HepG2 (cell line): ENCODE measurements around the gene SPAG6. TPM values are rescaled to one million over a fixed set of nuclear protein-coding genes. Genes with fewer than 3 reads are reported as not detected.
A peak's percentile ranks its signal among the peaks of the same experiment; 100 is the strongest.

Experiments
- ATAC-seq: fragments of 200-7000 bp; cut with Tn5 transposase; 3 replicates; pipeline ENCODE4 v1.9.1; 2020; ENCODE audit warnings: mild to moderate bottlenecking, moderate library complexity
- BruUV-seq: library from RNA; stranded (reverse); fragments of 400-500 nt; replicated peaks from 2 replicates; lab custom pipeline; 2021; lab: Mats Ljungman, UMichigan
- CTCF ChIA-PET: fragments of 300-600 bp; formaldehyde crosslinking; extraction: SDS; loops from one replicate; lab custom pipeline; 2021; ENCODE audit warnings: low total read pairs, inconsistent platforms, low intra/inter-chr PET ratio; lab: Yijun Ruan, JAX
- POLR2A ChIA-PET: fragments of 350-600 bp; sonication (Branson Sonifier 250); formaldehyde crosslinking; loops from one replicate; lab custom pipeline; 2020; ENCODE audit warnings: antibody characterized with exemption, inconsistent platforms; lab: Yijun Ruan, JAX
- DNase-seq: peaks from one replicate; pipeline ENCODE4 v3.0.0-alpha.2; 2015; ENCODE audit warnings: low spot score
- FAIRE-seq: peaks from 3 replicates; lab custom pipeline; 2011; peaks lifted over from hg19 to GRCh38; lab: Jason Lieb, UNC
- H2AFZ ChIP-seq: one replicate; pipeline ENCODE4 v1.6.1; 2011; ENCODE audit warnings: low read length, inconsistent platforms
- H3K27ac ChIP-seq: fragments of 300-600 bp; 3 replicates; pipeline ENCODE4 v1.8.0; 2011; ENCODE audit warnings: mixed run types, mild to moderate bottlenecking, mixed read lengths, low read length, inconsistent platforms; ENCODE audit not compliant: insufficient read depth; ENCODE audit errors: extremely low read length
- H3K27me3 ChIP-seq, 2 experiments: fragments of 200-600 bp in 1 of 2; 2 replicates in 1 of 2; 3 replicates in 1 of 2; pipeline versions ENCODE4 v1.6.0 to v1.8.0; 2011; ENCODE audit warnings: low read length in 2 of 2, mild to moderate bottlenecking in 2 of 2, moderate library complexity in 2 of 2, inconsistent platforms in 1 of 2; ENCODE audit not compliant: insufficient read depth in 2 of 2, control insufficient read depth in 1 of 2
- H3K36me3 ChIP-seq, 2 experiments: fragments of 200-600 bp in 1 of 2; replicated peaks in 1 of 2; 2 replicates in 1 of 2; 3 replicates in 1 of 2; pipeline versions ENCODE4 v1.5.1 to v1.8.0; 2011; ENCODE audit warnings: low read length in 2 of 2, inconsistent platforms in 1 of 2; ENCODE audit not compliant: insufficient read depth in 2 of 2, control insufficient read depth in 1 of 2
- H3K4me1 ChIP-seq: 2 replicates; pipeline ENCODE4 v1.5.1; 2012; ENCODE audit warnings: low read length, inconsistent platforms; ENCODE audit not compliant: insufficient read depth
- H3K4me2 ChIP-seq: 2 replicates; pipeline ENCODE4 v1.6.0; 2011; ENCODE audit warnings: low read depth, low read length, inconsistent platforms
- H3K4me3 ChIP-seq, 3 experiments: fragments of 200-600 bp in 1 of 3; sonication (generic), shearing (Covaris generic) in 1 of 3; replicated peaks in 1 of 3; 2 replicates each; pipeline ENCODE4 v1.5.1; 2011 to 2016; ENCODE audit warnings: low read length in 3 of 3, inconsistent platforms in 2 of 3, low read depth in 2 of 3, mild to moderate bottlenecking in 2 of 3, control low read depth in 1 of 3, mixed read lengths in 1 of 3; ENCODE audit not compliant: insufficient read depth in 1 of 3
- H3K79me2 ChIP-seq: one replicate; pipeline ENCODE4 v1.6.1; 2011; ENCODE audit warnings: low read length, inconsistent platforms; ENCODE audit not compliant: insufficient read depth
- H3K9ac ChIP-seq: 2 replicates; pipeline ENCODE4 v1.6.0; 2011; ENCODE audit warnings: mild to moderate bottlenecking, low read depth, low read length, inconsistent platforms; ENCODE audit not compliant: insufficient read depth
- H3K9me3 ChIP-seq: 2 replicates; pipeline ENCODE4 v1.5.1; 2012; ENCODE audit warnings: mild to moderate bottlenecking, low read length
- H4K20me1 ChIP-seq: 2 replicates; pipeline ENCODE4 v1.6.0; 2011; ENCODE audit warnings: inconsistent platforms, mild to moderate bottlenecking, low read length, moderate library complexity; ENCODE audit not compliant: insufficient read depth
- ARNT2 ChIP-seq: sonication (generic); formaldehyde crosslinking; IDR thresholded peaks from 2 replicates; pipeline ENCODE4 v1.8.0; 2022; ENCODE audit warnings: mild to moderate bottlenecking, low read depth, missing genetic modification reagents, moderate library complexity
- BHLHE40 ChIP-seq: IDR thresholded peaks from 2 replicates; pipeline ENCODE4 v1.6.1; 2011; ENCODE audit warnings: low read length, improper control_type of control experiment
- CHCHD3 ChIP-seq: sonication (generic); formaldehyde crosslinking; IDR thresholded peaks from 2 replicates; pipeline ENCODE4 v1.8.0; 2022; ENCODE audit warnings: mild to moderate bottlenecking, missing genetic modification reagents, moderate library complexity
- MAZ ChIP-seq, 2 experiments: sonication (generic) in 1 of 2; formaldehyde crosslinking in 1 of 2; IDR thresholded peaks; 2 replicates each; pipeline versions ENCODE4 v1.5.0 to v1.6.1; 2012 to 2020; ENCODE audit warnings: low read depth in 2 of 2, mild to moderate bottlenecking in 2 of 2, borderline replicate concordance in 1 of 2, improper control_type of control experiment in 1 of 2, low read length in 1 of 2, missing genetic modification reagents in 1 of 2, moderate library complexity in 1 of 2
- PHF8 ChIP-seq: sonication (generic); formaldehyde crosslinking; IDR thresholded peaks from 2 replicates; pipeline ENCODE4 v1.5.0; 2020; ENCODE audit warnings: missing genetic modification reagents
- POLR2A ChIP-seq, 2 experiments: IDR thresholded peaks; 2 replicates each; pipeline ENCODE4 v1.6.1; 2011; ENCODE audit warnings: low read depth in 2 of 2, low read length in 2 of 2, mild to moderate bottlenecking in 1 of 2, moderate library complexity in 1 of 2; ENCODE audit not compliant: insufficient read depth in 1 of 2
- ZFP1 ChIP-seq: IDR thresholded peaks from 2 replicates; pipeline ENCODE4 v1.6.1; 2016
- ZNF260 ChIP-seq: sonication (generic); formaldehyde crosslinking; IDR thresholded peaks from 2 replicates; pipeline ENCODE4 v1.4.0; 2020; ENCODE audit warnings: missing genetic modification reagents, low read depth, mild to moderate bottlenecking, borderline replicate concordance
- ZNF354B ChIP-seq: sonication (generic); formaldehyde crosslinking; IDR thresholded peaks from 2 replicates; pipeline ENCODE4 v1.8.0; 2022; ENCODE audit warnings: mild to moderate bottlenecking, missing genetic modification reagents
- ZNF431 ChIP-seq: sonication (generic); formaldehyde crosslinking; IDR thresholded peaks from 2 replicates; pipeline ENCODE4 v1.9.0; 2022; ENCODE audit warnings: missing genetic modification reagents, low read depth, mild to moderate bottlenecking, borderline replicate concordance
- ZNF432 ChIP-seq: sonication (generic); formaldehyde crosslinking; IDR thresholded peaks from 2 replicates; pipeline ENCODE4 v1.5.0; 2020; ENCODE audit warnings: missing genetic modification reagents, mild to moderate bottlenecking, borderline replicate concordance
- ZNF713 ChIP-seq: sonication (generic); formaldehyde crosslinking; IDR thresholded peaks from 2 replicates; pipeline ENCODE4 v1.4.0; 2020; ENCODE audit warnings: mild to moderate bottlenecking, missing genetic modification reagents
- WGBS: methylation state at CpG from one replicate; pipeline ENCODE4 v1.1.6; 2017; ENCODE audit warnings: low lambda C conversion rate; 5-methylcytosine and 5-hydroxymethylcytosine counted together
- in situ Hi-C: cut with HindIII; loops from 2 replicates; pipeline ENCODE4 v1.10.0; 2017; ENCODE audit warnings: low pct_unique_long_range_greater_than_20kb; ENCODE audit not compliant: extremely low pct_ligation_motif_present
- intact Hi-C: fragments of 100-400 bp; cut with micrococcal nuclease; formaldehyde crosslinking; loops from one replicate; pipeline ENCODE4 v1.10.0; 2022; ENCODE audit not compliant: unreplicated experiment
- polyA plus RNA-seq, 8 experiments: library from polyadenylated mRNA; depleted of rRNA in 3 of 8; stranded (reverse) in 7 of 8; unstranded in 1 of 8; fragments of >200 nt; fragmentation: Illumina TruSeq in 4 of 8; extraction: Trizol in 4 of 8; gene quantifications; 2 replicates each; pipeline versions ENCODE4 v1.2.1 to v1.2.3, GENCODE V29; 2011 to 2016; ENCODE audit warnings: low read depth in 4 of 8, missing spikeins in 1 of 8, mixed read lengths in 1 of 8; ENCODE audit not compliant: insufficient read depth in 1 of 8
- total RNA-seq, 5 experiments: library from RNA; depleted of rRNA; stranded (reverse); fragments of >200 nt; fragmentation: Illumina TruSeq; extraction: Trizol; gene quantifications; 2 replicates each; pipeline ENCODE4 v1.2.3, GENCODE V29; 2016; ENCODE audit warnings: low read depth in 1 of 5
- TF ChIP-seq, protein P1 (sequence below): sonication (generic); formaldehyde crosslinking; IDR thresholded peaks from 2 replicates; pipeline ENCODE4 v1.8.0; 2022; ENCODE audit warnings: low read depth, missing genetic modification reagents
- TF ChIP-seq, protein P2 (sequence below): sonication (generic); formaldehyde crosslinking; IDR thresholded peaks from 2 replicates; pipeline ENCODE4 v1.4.0; 2020; ENCODE audit warnings: missing genetic modification reagents, borderline replicate concordance
- TF ChIP-seq, protein P3 (sequence below): IDR thresholded peaks from 2 replicates; pipeline ENCODE4 v1.6.1; 2018; ENCODE audit warnings: missing genetic modification reagents
- TF ChIP-seq, protein P4 (sequence below): IDR thresholded peaks from 2 replicates; pipeline ENCODE4 v1.6.1; 2016; ENCODE audit warnings: missing biosample characterization, missing genetic modification reagents, low read depth

Gene SPAG6
- total and polyA plus RNA-seq, 2 of the 13 experiments (the other 11 are each of a cell fraction or from before 2014, with no cell fraction given), result not detected

DNA sequence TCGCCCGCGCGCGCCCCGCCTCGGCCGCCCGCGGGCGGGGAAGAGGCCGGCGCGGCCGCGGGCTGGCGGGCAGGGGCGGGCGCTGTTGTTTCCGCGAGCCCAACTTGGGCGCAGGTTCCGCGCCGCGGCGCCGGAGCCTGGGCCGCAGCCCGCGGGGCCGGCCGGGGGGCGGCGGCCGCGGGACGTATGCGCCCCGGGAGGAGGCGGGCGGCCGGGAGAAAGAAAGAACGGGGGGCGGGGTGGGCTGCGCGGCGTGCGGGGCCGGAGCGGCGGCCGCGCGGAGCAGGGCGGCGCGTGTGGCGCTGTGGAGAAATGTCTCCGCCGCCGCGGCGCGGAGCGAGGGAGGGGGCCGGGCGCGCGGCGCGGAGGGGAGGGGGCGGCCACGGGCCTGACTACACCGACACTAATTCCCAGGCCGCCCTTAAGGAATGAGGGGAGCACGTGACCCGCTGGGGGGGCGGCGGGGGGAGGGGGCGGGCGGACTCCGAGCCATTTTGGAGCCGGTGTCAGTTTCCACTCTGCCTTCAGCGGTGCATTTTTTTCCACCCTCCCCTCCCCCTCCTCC lies 24.6 kb upstream of the SPAG6 start, which contains the start of gene BMI1:
TSS of gene BMI1 (plus strand) at position 509 of the 565 bp plus-strand sequence. CDS start 5,351 bp downstream, outside the sequence.
- DNase-seq (peak; percentile 63), FAIRE-seq (no peak), ATAC-seq (peak; percentile 62)
- WGBS, result 0% methylated on average over 8 of the region's 85 CpGs
- Histone ChIP-seq H3K27me3 (peaks cover 0 to 9% of the 10 kb centered on the region in 2 experiments; a peak in 2 of 5 replicates), H3K27ac (peak within 1 kb of the TSS; percentile 82), H4K20me1 (peaks cover 29% of the 10 kb centered on the region), H3K79me2 (peaks cover 40% of the 10 kb centered on the region), H3K36me3 (no peaks in the 10 kb centered on the region), H3K4me3 (peak within 1 kb of the TSS; percentile 81 to 97 (median 89)), H2AFZ (no peak within 1 kb of the TSS), H3K9me3 (no peaks in the 10 kb centered on the region), H3K4me2 (peak within 1 kb of the TSS; percentile 96), H3K9ac (peak within 1 kb of the TSS; percentile 87), H3K4me1 (peaks cover 57% of the 10 kb centered on the region)
- in situ Hi-C loops (loop anchor here (25.0 kb wide), 2 partner anchors 392 to 808 kb away; partner anchors contain the start of gene PIP4K2A), intact Hi-C loops (loop anchor here (5.0 to 10.0 kb wide), 3 partner anchors 194 to 667 kb away; no protein-coding TSS in a partner anchor)
- CTCF ChIA-PET, result no interaction called here
- POLR2A ChIA-PET, result interaction anchor here (1.2 to 2.0 kb wide), 2 partner anchors 20 kb away, joined by 5 to 9 read pairs; no protein-coding TSS in a partner anchor
- no TSS peak for BruUV-seq
- TF ChIP-seq ZNF354B (no peak), BHLHE40 (peak; percentile 73; the same call in 1 of the 2 replicates), CHCHD3 (no peak), ARNT2 (CRISPR knock-in tag) (0 out of 2 replicates have a peak, but pooled peaks have one; percentile 12), ZNF260 (CRISPR knock-in tag) (no peak), ZNF432 (CRISPR knock-in tag) (no peak), MAZ (IDR thresholded peaks at IDR 0.05; ENCODE audit: borderline replicate concordance, low read depth, low read length) (peak; percentile 55; the same call in 1 of the 2 replicates), MAZ (CRISPR knock-in tag; IDR thresholded peaks at IDR 0.05; ENCODE audit: low read depth) (no peak), ZNF713 (CRISPR knock-in tag) (no peak), ZNF431 (CRISPR knock-in tag) (no peak), ZFP1 (CRISPR knock-in tag) (no peak), POLR2A (IDR thresholded peaks at IDR 0.05; ENCODE audit: insufficient read depth in 1 of 2, low read depth in 2 of 2, low read length in 2 of 2) (peak in 1 of 2 experiments; percentile 23; a peak in 1 of 4 replicates), PHF8 (CRISPR knock-in tag) (0 out of 2 replicates have a peak, but pooled peaks have one; percentile 0)
- TF ChIP-seq, protein P1, sequence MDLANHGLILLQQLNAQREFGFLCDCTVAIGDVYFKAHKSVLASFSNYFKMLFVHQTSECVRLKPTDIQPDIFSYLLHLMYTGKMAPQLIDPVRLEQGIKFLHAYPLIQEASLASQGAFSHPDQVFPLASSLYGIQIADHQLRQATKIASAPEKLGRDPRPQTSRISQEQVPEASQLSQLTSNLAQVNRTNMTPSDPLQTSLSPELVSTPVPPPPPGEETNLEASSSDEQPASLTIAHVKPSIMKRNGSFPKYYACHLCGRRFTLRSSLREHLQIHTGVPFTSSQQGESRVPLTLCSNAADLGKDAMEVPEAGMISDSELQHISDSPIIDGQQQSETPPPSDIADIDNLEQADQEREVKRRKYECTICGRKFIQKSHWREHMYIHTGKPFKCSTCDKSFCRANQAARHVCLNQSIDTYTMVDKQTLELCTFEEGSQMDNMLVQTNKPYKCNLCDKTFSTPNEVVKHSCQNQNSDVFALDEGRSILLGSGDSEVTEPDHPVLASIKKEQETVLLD (CRISPR knock-in tag), result 0 out of 2 replicates have a peak, but pooled peaks have one; percentile 46
- TF ChIP-seq, protein P2, sequence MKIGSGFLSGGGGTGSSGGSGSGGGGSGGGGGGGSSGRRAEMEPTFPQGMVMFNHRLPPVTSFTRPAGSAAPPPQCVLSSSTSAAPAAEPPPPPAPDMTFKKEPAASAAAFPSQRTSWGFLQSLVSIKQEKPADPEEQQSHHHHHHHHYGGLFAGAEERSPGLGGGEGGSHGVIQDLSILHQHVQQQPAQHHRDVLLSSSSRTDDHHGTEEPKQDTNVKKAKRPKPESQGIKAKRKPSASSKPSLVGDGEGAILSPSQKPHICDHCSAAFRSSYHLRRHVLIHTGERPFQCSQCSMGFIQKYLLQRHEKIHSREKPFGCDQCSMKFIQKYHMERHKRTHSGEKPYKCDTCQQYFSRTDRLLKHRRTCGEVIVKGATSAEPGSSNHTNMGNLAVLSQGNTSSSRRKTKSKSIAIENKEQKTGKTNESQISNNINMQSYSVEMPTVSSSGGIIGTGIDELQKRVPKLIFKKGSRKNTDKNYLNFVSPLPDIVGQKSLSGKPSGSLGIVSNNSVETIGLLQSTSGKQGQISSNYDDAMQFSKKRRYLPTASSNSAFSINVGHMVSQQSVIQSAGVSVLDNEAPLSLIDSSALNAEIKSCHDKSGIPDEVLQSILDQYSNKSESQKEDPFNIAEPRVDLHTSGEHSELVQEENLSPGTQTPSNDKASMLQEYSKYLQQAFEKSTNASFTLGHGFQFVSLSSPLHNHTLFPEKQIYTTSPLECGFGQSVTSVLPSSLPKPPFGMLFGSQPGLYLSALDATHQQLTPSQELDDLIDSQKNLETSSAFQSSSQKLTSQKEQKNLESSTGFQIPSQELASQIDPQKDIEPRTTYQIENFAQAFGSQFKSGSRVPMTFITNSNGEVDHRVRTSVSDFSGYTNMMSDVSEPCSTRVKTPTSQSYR (CRISPR knock-in tag), result peak; percentile 37; the same call in 1 of the 2 replicates
- TF ChIP-seq, protein P3, sequence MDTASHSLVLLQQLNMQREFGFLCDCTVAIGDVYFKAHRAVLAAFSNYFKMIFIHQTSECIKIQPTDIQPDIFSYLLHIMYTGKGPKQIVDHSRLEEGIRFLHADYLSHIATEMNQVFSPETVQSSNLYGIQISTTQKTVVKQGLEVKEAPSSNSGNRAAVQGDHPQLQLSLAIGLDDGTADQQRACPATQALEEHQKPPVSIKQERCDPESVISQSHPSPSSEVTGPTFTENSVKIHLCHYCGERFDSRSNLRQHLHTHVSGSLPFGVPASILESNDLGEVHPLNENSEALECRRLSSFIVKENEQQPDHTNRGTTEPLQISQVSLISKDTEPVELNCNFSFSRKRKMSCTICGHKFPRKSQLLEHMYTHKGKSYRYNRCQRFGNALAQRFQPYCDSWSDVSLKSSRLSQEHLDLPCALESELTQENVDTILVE (CRISPR knock-in tag), result peak; percentile 2; the same call in 1 of the 2 replicates
- TF ChIP-seq, protein P4, sequence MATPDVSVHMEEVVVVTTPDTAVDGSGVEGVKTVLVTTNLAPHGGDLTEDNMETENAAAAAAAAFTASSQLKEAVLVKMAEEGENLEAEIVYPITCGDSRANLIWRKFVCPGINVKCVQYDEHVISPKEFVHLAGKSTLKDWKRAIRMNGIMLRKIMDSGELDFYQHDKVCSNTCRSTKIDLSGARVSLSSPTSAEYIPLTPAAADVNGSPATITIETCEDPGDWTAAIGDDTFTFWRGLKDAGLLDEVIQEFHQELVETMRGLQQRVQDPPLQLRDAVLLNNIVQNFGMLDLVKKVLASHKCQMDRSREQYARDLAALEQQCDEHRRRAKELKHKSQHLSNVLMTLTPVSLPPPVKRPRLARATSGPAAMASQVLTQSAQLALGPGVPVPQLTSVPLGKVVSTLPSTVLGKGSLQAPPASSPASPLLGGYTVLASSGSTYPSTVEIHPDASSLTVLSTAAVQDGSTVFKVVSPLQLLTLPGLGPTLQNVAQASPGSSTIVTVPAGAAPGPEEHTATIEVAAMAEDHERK (CRISPR knock-in tag), result no peak
